CD4-positive, alpha-beta memory T cell (primary cell): Measurements from ENCODE around the gene FAAP20. TPM values are rescaled to one million over a fixed set of nuclear protein-coding genes. Genes with fewer than 3 reads are reported as not detected.

Experiments used
- polyA plus RNA-seq, 2 donors: library from polyadenylated mRNA; unstranded; fragments of 300-500 nt; fragmentation: Illumina TruSeq; gene quantifications; one replicate each; pipeline ENCODE4 v1.2.3, GENCODE V29; 2021
- total RNA-seq, 2 experiments: library from RNA; stranded (reverse); gene quantifications; one replicate each; pipeline ENCODE4 v1.2.3, GENCODE V29; 2021

FAAP20 gene
- total and polyA plus RNA-seq, 4 experiments from 2014 or later = 38.4 to 58.9 (median 47.5) TPM

Other genes starting within 250 kb of the FAAP20 start
- gene CFAP74, start 191.0 kb downstream of the FAAP20 start, total RNA-seq = not detected
- gene CFAP74, start 191.0 kb downstream of the FAAP20 start, polyA plus RNA-seq = not detected
- not detected for gene GABRD, start 175.4 kb downstream of the FAAP20 start, total RNA-seq
- gene GABRD, start 175.4 kb downstream of the FAAP20 start, polyA plus RNA-seq = not detected
- gene PRKCZ, start 144.4 kb downstream of the FAAP20 start, total RNA-seq = 10 to 100 TPM; 32.5 to 40.7 TPM
- gene PRKCZ, start 144.4 kb downstream of the FAAP20 start, polyA plus RNA-seq = 10 to 100 TPM; 13.5 TPM
- 100 to 1,000 TPM in 1 of 2 experiments, 10 to 100 TPM in 1; 96.1 to 104 TPM for gene SKI, start 33.5 kb upstream of the FAAP20 start, total RNA-seq
- gene SKI, start 33.5 kb upstream of the FAAP20 start, polyA plus RNA-seq = under 1 TPM; 0.08 to 0.86 TPM
- 10 to 100 TPM; 12.5 to 15.3 TPM for gene MORN1, start 196.8 kb upstream of the FAAP20 start, total RNA-seq
- gene MORN1, start 196.8 kb upstream of the FAAP20 start, polyA plus RNA-seq = 1 to 10 TPM; 1.9 to 2.2 TPM
- 100 to 1,000 TPM; 149 to 151 TPM for gene RER1, start 197.1 kb upstream of the FAAP20 start, total RNA-seq
- 100 to 1,000 TPM; 131 to 221 TPM for gene RER1, start 197.1 kb upstream of the FAAP20 start, polyA plus RNA-seq
- 10 to 100 TPM; 11.7 to 13.0 TPM for gene PEX10, start 217.8 kb upstream of the FAAP20 start, total RNA-seq
- gene PEX10, start 217.8 kb upstream of the FAAP20 start, polyA plus RNA-seq = 1 to 10 TPM; 7.2 to 8.6 TPM